K562 (cell line): Measurements from ENCODE around the gene SGIP1.

Source experiments
- HMG20B ChIP-seq: fragments of 250-450 bp; sonication (Bioruptor Pico); IDR thresholded peaks from 2 replicates; pipeline ENCODE4 v1.5.0; 2021; ENCODE audit warnings: mild to moderate bottlenecking
- POLR2A ChIP-seq: fragments of 450-650 bp; conservative IDR thresholded peaks from 2 replicates; pipeline ENCODE4 v1.6.1; 2016
- ZNF431 ChIP-seq: sonication (generic); formaldehyde crosslinking; IDR thresholded peaks from 2 replicates; pipeline ENCODE4 v1.8.0; 2022; ENCODE audit warnings: mild to moderate bottlenecking, missing genetic modification reagents

DNA sequence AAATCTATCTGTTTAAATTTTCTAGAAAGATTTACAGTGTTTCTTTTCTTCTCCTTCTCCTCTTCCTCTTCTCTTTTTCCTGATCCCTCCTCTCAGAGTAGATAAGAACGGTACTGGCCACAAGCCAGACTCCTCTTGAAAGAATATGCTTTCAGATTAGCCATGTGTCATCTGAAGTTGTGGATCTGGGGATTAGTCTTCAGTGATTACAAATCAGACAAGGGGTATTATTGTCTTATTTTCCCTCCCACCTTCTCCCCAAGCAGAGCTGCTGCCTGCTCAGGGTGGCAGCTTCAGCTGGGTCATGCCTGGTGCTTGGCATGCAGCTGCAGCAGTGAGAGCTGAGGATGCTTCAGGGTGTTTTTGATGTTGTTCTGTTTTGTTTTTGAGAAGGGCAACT, 42.7 kb downstream of the SGIP1 start:
- TF ChIP-seq HMG20B (CRISPR knock-in tag) (no peak), ZNF431 (CRISPR knock-in tag) (no peak), POLR2A (no peak)
